ENCODE measurements around the gene RBPJL.

Gene RBPJL

GRCh38 chr20:45306431-45306982, at the start of gene RBPJL:
Gene RBPJL (plus strand): TSS chr20:45306840. CDS start chr20:45306923, 83 bp downstream.
- no peak for DNase-seq (ENCODE audit: low spot score)

- DNase-seq (ENCODE audit: low spot score) = no peak
Measured at GRCh38 chr20:45257161-45257560, 49.5 kb upstream of the RBPJL start.

- peak; percentile 55 for DNase-seq (ENCODE audit: low spot score)
Measured at GRCh38 chr20:45257711-45258110, 48.9 kb upstream of the RBPJL start.

GRCh38 chr20:45258259-45258658, 48.4 kb upstream of the RBPJL start:
- DNase-seq (ENCODE audit: low spot score) = no peak

- no peak for DNase-seq (ENCODE audit: low spot score)
Measured at GRCh38 chr20:45258664-45259063, 48.0 kb upstream of the RBPJL start.

- no peak for DNase-seq (ENCODE audit: low spot score)
Measured at GRCh38 chr20:45263556-45264266, 42.9 kb upstream of the RBPJL start.

GRCh38 chr20:45266977-45267376, 39.7 kb upstream of the RBPJL start:
- DNase-seq (ENCODE audit: low spot score) = no peak

GRCh38 chr20:45268531-45268930, 38.1 kb upstream of the RBPJL start:
- no peak for DNase-seq (ENCODE audit: low spot score)

- DNase-seq (ENCODE audit: low spot score) = no peak
Measured at GRCh38 chr20:45269056-45269455, 37.6 kb upstream of the RBPJL start.

- no peak for DNase-seq (ENCODE audit: low spot score)
Measured at GRCh38 chr20:45269754-45270270, 36.8 kb upstream of the RBPJL start.

GRCh38 chr20:45275338-45275737, 31.3 kb upstream of the RBPJL start:
- DNase-seq (ENCODE audit: low spot score) = no peak

- DNase-seq (ENCODE audit: low spot score) = peak; percentile 36
Measured at GRCh38 chr20:45279992-45280391, 26.6 kb upstream of the RBPJL start.

- DNase-seq (ENCODE audit: low spot score) = no peak
Measured at GRCh38 chr20:45282700-45283550, 23.7 kb upstream of the RBPJL start.

GRCh38 chr20:45283551-45284057, 23.0 kb upstream of the RBPJL start:
- DNase-seq (ENCODE audit: low spot score) = peak; percentile 37

GRCh38 chr20:45288376-45288775, 18.3 kb upstream of the RBPJL start:
- DNase-seq (ENCODE audit: low spot score) = no peak

- DNase-seq (ENCODE audit: low spot score) = no peak
Measured at GRCh38 chr20:45288860-45289259, 17.8 kb upstream of the RBPJL start.

- DNase-seq (ENCODE audit: low spot score) = no peak
Measured at GRCh38 chr20:45289942-45290676, 16.5 kb upstream of the RBPJL start.

- DNase-seq (ENCODE audit: low spot score) = peak; percentile 85
Measured at GRCh38 chr20:45290677-45291355, 15.8 kb upstream of the RBPJL start.

- no peak for DNase-seq (ENCODE audit: low spot score)
Measured at GRCh38 chr20:45291526-45291925, 15.1 kb upstream of the RBPJL start.

- DNase-seq (ENCODE audit: low spot score) = no peak
Measured at GRCh38 chr20:45292343-45292742, 14.3 kb upstream of the RBPJL start.
